NCI-H524 (cell line): ENCODE data around the gene TRIM16.
"Not testable (repeated sequence)": the region's sequence is repeated elsewhere in the genome, so short reads cannot be mapped to it uniquely, and the experiment has no call there.

Experiments
- DNase-seq, 2 experiments: peaks; one replicate each; lab custom pipeline; 2025; lab: John Stamatoyannopoulos, UW

TRIM16 gene

DNA sequence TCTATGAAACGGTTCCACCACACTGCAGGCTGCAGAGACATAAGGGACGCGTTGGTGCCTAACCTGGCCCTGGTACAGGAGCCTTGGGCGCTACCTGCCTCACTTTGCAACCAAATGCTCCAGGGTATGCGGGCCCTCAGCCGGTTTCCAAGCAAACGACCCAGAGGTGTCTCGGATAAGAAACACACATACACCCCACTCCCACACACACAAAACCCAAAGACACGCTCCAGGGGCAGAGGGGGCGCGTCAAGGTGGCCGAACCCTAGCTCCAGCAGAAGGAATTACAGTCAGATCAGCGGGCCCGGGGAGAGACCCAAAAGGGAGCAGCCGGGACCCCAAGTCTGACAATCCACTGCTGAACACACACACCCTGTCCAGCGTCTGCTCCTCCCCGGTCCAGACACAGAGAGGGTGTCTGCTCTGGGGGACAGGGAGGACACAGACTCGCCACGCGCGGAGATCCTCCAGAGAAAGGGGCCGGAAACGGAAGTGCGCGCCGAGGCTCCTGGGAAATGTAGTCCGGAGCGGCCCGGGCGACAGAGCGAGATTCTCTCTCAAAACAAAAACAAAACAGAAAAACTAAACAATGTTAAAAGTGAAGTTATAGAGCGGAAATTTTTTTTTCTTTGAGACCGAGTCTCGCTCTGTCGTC lies at the start of gene TRIM16:
TRIM16 (minus strand) TSS at position 488 of the 655 bp plus-strand sequence. CDS start 32,702 bp downstream, outside the sequence.
- peak; percentile 48 to 49 for DNase-seq

GRCh38 chr17:15733174-15733789 lies 49.2 kb upstream of the TRIM16 start:
- not testable (repeated sequence) for DNase-seq

- not testable (repeated sequence) for DNase-seq
Observed at GRCh38 chr17:15731900-15732299, 47.8 kb upstream of the TRIM16 start, which contains the start of gene TBC1D26. Gene TBC1D26, plus strand, starts transcription at chr17:15732283. Its CDS starts 3,066 bp downstream, at chr17:15735349.

- DNase-seq, result not testable (repeated sequence)
Observed at GRCh38 chr17:15730535-15730934, 46.4 kb upstream of the TRIM16 start.

- DNase-seq, result not testable (repeated sequence)
Observed at GRCh38 chr17:15716601-15717563, 32.8 kb upstream of the TRIM16 start.

DNA sequence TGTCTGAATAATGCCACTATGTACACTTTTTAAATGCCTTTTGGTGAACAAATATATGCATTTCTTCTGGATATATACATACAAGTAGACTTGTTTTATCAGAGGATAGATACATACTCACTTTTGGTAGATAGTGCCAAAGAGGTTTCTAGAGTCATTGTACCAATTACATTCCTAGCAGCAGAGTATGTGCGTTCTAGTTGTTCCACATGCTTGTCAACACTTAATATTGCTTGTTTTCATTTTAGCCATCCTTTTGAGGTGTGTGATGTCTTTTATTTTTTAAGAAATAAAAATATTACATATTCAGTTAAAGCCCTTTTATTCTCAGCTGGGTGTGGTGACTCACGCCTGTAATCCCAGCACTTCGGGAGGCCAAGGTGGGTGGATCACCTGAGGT lies 24.8 kb upstream of the TRIM16 start:
- not testable (repeated sequence) for DNase-seq

- not testable (repeated sequence) for DNase-seq
Observed at GRCh38 chr17:15704813-15705212, 20.7 kb upstream of the TRIM16 start.

DNA sequence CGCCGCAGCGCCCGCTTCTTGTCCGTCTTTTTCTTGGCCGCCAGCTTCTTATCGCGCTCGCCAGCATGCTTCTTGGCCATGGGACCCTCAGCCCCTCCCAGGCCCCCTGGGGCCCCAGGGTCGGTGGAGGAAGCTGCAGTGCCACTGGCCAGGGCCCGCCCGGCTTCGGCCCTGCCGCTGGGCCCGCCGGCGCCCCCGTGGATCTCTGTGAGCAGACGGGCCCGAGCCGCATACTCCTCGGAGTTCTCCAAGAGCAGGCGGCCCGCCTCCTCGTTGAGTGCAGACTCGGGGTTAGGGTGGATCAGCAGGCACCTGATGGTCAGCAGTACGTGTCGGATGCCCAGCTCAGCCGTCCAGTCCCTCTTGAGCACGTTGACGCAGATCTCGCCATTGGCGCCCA lies 20.1 kb upstream of the TRIM16 start:
- DNase-seq, result not testable (repeated sequence)

GRCh38 chr17:15699937-15700336 lies 15.8 kb upstream of the TRIM16 start:
- not testable (repeated sequence) for DNase-seq

DNA sequence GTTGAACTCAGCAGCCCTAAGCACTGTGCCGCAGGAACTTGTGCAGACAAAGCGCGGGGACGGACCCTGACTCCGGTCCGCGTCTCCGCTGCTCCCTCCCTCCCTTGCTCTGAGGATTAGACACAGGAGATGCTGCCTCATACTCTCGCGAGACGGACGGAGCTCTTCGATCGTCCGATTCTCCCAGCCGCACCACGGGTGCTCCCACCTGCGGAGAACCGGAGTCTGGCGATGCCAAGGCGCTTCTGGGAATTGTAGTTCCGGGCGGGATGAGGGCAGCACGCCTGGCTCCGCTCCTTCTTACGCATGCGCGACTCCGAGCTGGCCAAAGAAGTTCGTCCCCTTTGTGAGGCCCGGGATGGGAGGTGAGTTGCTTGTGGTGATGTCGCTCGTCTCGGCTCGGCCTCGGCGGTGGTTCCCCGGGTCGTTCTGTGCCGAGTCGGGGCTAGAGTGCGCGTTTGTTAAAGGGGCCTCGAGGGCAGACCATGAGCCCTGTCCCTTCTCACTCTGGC lies 15.4 kb upstream of the TRIM16 start, which contains the start of gene ZNF286A:
ZNF286A (plus strand) TSS at position 340 of the 512 bp plus-strand sequence. CDS start 578 bp downstream, outside the sequence.
- DNase-seq, result peak; percentile 99 to 100

DNA sequence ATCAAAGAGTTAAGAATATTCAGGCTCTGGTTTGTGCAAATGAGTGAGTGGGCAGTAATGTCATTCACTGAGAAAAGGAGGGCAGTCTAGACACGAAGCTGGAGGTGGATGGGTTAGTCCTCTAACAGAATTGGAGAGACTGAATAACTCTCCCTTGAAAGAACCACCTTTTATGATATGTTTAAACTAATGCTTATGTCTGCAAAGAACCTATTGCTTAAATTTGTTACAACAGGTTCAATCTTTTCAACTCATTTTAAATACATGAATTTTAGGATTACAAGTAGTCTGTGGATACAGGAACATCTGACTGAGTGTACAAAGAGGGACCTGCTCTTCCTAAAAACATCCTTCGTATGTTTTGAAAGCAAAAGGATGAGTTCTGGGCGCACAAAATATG lies 14.9 kb upstream of the TRIM16 start:
- not testable (repeated sequence) for DNase-seq

DNA sequence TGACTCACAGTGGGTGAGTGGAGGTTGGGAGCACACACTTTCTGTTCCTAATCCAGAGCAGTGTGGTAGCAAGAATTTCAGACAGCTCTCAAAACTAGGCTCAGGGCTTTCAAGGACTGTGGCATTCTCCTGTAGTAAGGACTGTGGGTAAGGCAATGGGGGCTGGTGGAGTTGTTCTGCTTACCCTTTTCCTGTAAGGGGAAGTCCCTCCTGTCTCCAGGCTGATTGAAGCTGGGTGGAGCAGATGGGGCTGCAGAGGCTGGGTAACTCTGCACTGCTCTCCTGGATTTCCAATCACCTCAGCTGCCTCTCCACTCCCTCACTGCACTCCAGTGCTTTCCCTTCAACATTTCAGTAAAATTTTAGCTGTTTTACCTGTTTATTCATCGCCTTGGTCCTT lies 3.4 kb upstream of the TRIM16 start:
- DNase-seq, result not testable (repeated sequence)

- DNase-seq, result not testable (repeated sequence)
Observed at GRCh38 chr17:15683135-15683534, 976 bp downstream of the TRIM16 start.

GRCh38 chr17:15675991-15676390 lies 8.1 kb downstream of the TRIM16 start:
- not testable (repeated sequence) for DNase-seq

GRCh38 chr17:15674640-15675039 lies 9.5 kb downstream of the TRIM16 start:
- DNase-seq, result not testable (repeated sequence)

- DNase-seq, result not testable (repeated sequence)
Observed at GRCh38 chr17:15669526-15669925, 14.6 kb downstream of the TRIM16 start.

DNA sequence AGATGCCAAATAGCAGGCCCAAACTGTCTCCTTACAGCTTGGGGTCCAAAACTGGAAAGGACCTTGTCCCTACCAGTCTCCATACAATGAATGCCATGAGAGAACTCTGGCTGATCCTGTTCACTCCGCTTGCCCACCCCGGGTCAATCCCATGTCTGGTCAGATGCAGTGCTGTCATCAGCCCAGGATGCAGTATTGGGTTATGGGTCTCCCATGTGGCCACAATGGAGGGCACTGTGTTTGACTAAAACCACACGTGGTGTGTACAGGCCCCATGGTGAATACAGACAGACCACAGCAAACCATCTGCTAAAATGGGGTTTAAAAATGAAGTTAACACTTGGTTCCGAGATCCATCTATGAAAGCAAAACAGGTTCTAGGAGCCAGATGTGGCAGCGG lies 20.4 kb downstream of the TRIM16 start:
- no peak for DNase-seq

GRCh38 chr17:15663176-15663575 lies 20.9 kb downstream of the TRIM16 start:
- DNase-seq, result no peak

- DNase-seq, result no peak
Observed at GRCh38 chr17:15662681-15663080, 21.4 kb downstream of the TRIM16 start.

DNA sequence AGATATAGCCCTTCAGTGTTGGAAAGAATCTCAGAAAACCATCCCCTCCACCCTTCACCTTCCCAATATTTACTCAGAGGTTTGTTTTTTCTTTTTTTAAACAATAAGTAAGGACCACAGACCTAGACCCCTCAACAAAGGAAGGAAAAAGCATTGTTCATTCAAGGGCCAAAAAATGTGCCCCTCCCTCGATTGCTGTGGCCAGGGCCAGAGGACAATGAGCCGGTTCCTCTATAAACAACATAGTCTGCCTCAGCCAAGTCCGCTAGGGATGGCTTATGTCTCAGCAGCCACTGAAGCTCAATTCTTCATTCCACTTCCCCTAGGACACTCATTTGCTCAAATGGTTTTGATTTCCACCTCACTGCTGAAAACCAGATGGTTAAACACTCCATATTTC lies 24.0 kb downstream of the TRIM16 start:
- DNase-seq, result no peak

DNA sequence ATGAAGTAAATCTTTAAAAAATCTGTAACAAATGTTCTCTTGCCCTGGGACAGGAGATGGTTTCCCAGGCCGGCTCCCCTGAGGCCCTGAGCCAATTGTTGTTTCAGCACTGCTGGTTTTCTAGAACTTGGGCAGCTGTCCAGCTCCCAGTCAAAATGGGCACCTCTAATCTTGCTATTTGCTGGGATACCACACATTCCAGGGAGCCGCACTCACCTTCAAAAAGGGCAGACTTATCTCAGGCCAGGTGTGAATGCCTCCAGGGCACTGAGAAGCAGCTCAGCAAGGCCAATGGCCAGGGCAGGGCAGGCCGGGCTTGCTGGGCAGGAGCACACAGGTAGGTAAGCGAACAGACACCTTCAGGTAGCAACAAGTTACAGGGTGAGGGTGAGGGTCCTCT lies 24.4 kb downstream of the TRIM16 start:
- no peak for DNase-seq

GRCh38 chr17:15659236-15659635 lies 24.9 kb downstream of the TRIM16 start:
- no peak for DNase-seq
